IMR-90 (cell line): ENCODE measurements around the gene TRIM64C. TPM values are rescaled to one million over a fixed set of nuclear protein-coding genes. Genes with fewer than 3 reads are reported as not detected.
"Not testable (repeated sequence)": the region's sequence is repeated elsewhere in the genome, so short reads cannot be mapped to it uniquely, and the experiment has no call there.

ENCODE experiments used
- ATAC-seq: fragments of 200-7000 bp; cut with Tn5 transposase; 2 replicates; pipeline ENCODE4 v1.9.1; 2020; ENCODE audit warnings: low read depth, mild to moderate bottlenecking, moderate library complexity
- BruUV-seq: library from RNA; stranded (reverse); fragments of 400-500 nt; replicated peaks from 2 replicates; lab custom pipeline; 2021; lab: Mats Ljungman, UMichigan
- CTCF ChIA-PET: fragments of 300-600 bp; formaldehyde crosslinking; extraction: SDS; loops from one replicate; lab custom pipeline; 2021; ENCODE audit warnings: antibody characterized with exemption; lab: Yijun Ruan, JAX
- POLR2A ChIA-PET: fragments of 300-600 bp; sonication (Branson Sonifier 250); formaldehyde crosslinking; loops from one replicate; lab custom pipeline; 2022; ENCODE audit warnings: antibody characterized with exemption; ENCODE audit not compliant: unreplicated experiment; lab: Charles Lee
- DNase-seq: peaks from one replicate; pipeline ENCODE4 v3.0.0; 2013
- H2AFZ ChIP-seq: replicated peaks from 2 replicates; pipeline ENCODE3; 2013; ENCODE audit warnings: low read length, mild to moderate bottlenecking; ENCODE audit not compliant: poor library complexity
- H2AK5ac ChIP-seq: 2 replicates; pipeline ENCODE4 v1.6.1; 2013; ENCODE audit warnings: low read depth, low read length, inconsistent platforms
- H2AK9ac ChIP-seq: replicated peaks from 2 replicates; pipeline ENCODE3; 2013; ENCODE audit warnings: mild to moderate bottlenecking, low read depth, low read length, moderate library complexity; ENCODE audit not compliant: poor library complexity
- H2BK120ac ChIP-seq: 2 replicates; pipeline ENCODE4 v1.6.1; 2013; ENCODE audit warnings: low read depth, low read length, inconsistent platforms
- H2BK15ac ChIP-seq: 3 replicates; pipeline ENCODE4 v1.6.1; 2013; ENCODE audit warnings: low read depth, low read length, inconsistent platforms
- H2BK20ac ChIP-seq: 2 replicates; pipeline ENCODE4 v1.6.1; 2013; ENCODE audit warnings: low read depth, mild to moderate bottlenecking, inconsistent platforms, low read length, moderate library complexity
- H2BK5ac ChIP-seq: 2 replicates; pipeline ENCODE4 v1.6.1; 2013; ENCODE audit warnings: mild to moderate bottlenecking, low read depth, low read length, inconsistent platforms; ENCODE audit not compliant: poor library complexity, severe bottlenecking
- H3K14ac ChIP-seq: replicated peaks from 2 replicates; pipeline ENCODE4 v1.6.1; 2013; ENCODE audit warnings: low read depth, low read length, inconsistent platforms
- H3K18ac ChIP-seq: 2 replicates; pipeline ENCODE4 v1.6.1; 2013; ENCODE audit warnings: low read depth, low read length, control low read depth
- H3K23ac ChIP-seq: 2 replicates; pipeline ENCODE4 v1.6.1; 2013; ENCODE audit warnings: low read depth, low read length, inconsistent platforms
- H3K27ac ChIP-seq: 2 replicates; pipeline ENCODE4 v1.5.1; 2013; ENCODE audit warnings: mild to moderate bottlenecking, control low read depth, low read length; ENCODE audit not compliant: insufficient read depth
- H3K27me3 ChIP-seq: 2 replicates; pipeline ENCODE4 v1.6.1; 2013; ENCODE audit warnings: low read length; ENCODE audit not compliant: control insufficient read depth, insufficient read depth
- H3K36me3 ChIP-seq: 2 replicates; pipeline ENCODE4 v1.6.1; 2013; ENCODE audit warnings: low read length, mixed read lengths; ENCODE audit not compliant: control insufficient read depth, insufficient read depth
- H3K4ac ChIP-seq: 2 replicates; pipeline ENCODE4 v1.6.1; 2013; ENCODE audit warnings: low read depth, low read length, inconsistent platforms
- H3K4me1 ChIP-seq: 2 replicates; pipeline ENCODE4 v1.6.1; 2013; ENCODE audit warnings: low read length, mixed read lengths; ENCODE audit not compliant: control insufficient read depth, insufficient read depth
- H3K4me2 ChIP-seq: 2 replicates; pipeline ENCODE4 v1.6.1; 2013; ENCODE audit warnings: low read depth, mild to moderate bottlenecking, control low read depth, low read length, moderate library complexity
- H3K4me3 ChIP-seq: 2 replicates; pipeline ENCODE4 v1.5.1; 2013; ENCODE audit warnings: low read depth, mild to moderate bottlenecking, control low read depth, low read length, moderate library complexity; ENCODE audit not compliant: insufficient read depth
- H3K56ac ChIP-seq: 2 replicates; pipeline ENCODE4 v1.6.1; 2013; ENCODE audit warnings: low read length, inconsistent platforms; ENCODE audit not compliant: insufficient read depth; ENCODE audit errors: extremely low read depth
- H3K79me1 ChIP-seq, 2 experiments: 2 replicates each; pipeline ENCODE4 v1.6.1; 2013; ENCODE audit warnings: low read length in 2 of 2, inconsistent platforms in 1 of 2, low read depth in 1 of 2
- H3K9ac ChIP-seq: 2 replicates; pipeline ENCODE4 v1.6.1; 2013; ENCODE audit warnings: low read depth, low read length, control low read depth
- H3K9me1 ChIP-seq: 2 replicates; pipeline ENCODE4 v1.6.1; 2013; ENCODE audit warnings: low read length, inconsistent platforms; ENCODE audit not compliant: insufficient read depth
- H3K9me3 ChIP-seq: 2 replicates; pipeline ENCODE4 v1.6.1; 2013; ENCODE audit warnings: low read length; ENCODE audit not compliant: control insufficient read depth, insufficient read depth
- H4K20me1 ChIP-seq: 2 replicates; pipeline ENCODE4 v1.6.1; 2013; ENCODE audit warnings: low read length, inconsistent platforms; ENCODE audit not compliant: insufficient read depth
- H4K5ac ChIP-seq: 2 replicates; pipeline ENCODE4 v1.6.1; 2013; ENCODE audit warnings: mild to moderate bottlenecking, low read depth, low read length, control low read depth
- H4K8ac ChIP-seq, 2 experiments: 2 replicates each; pipeline ENCODE4 v1.6.1; 2013; ENCODE audit warnings: low read depth in 2 of 2, low read length in 2 of 2, control low read depth in 1 of 2, inconsistent platforms in 1 of 2
- H4K91ac ChIP-seq: 2 replicates; pipeline ENCODE4 v1.6.1; 2013; ENCODE audit warnings: low read depth, low read length, inconsistent platforms; ENCODE audit not compliant: insufficient read depth
- WGBS, 2 experiments: methylation state at CpG; one replicate each; pipeline versions ENCODE4 v1.1.5 to v1.1.7; 2013; ENCODE audit warnings: missing lambda C conversion rate in 2 of 2; ENCODE audit not compliant: insufficient read length in 1 of 2; ENCODE audit errors: extremely low coverage in 2 of 2; 5-methylcytosine and 5-hydroxymethylcytosine counted together
- dilution Hi-C: fragments of 300-500 bp; cut with HindIII; formaldehyde crosslinking; loops from one replicate; pipeline ENCODE4 v1.14.3; 2018; ENCODE audit warnings: low sequenced_read_pairs; ENCODE audit not compliant: unreplicated experiment
- in situ Hi-C: fragments of 300-500 bp; cut with MboI; formaldehyde crosslinking; loops from 3 replicates; pipeline ENCODE4 v1.14.3; 2019; ENCODE audit warnings: low sequenced_read_pairs, inconsistent platforms, mixed read lengths
- intact Hi-C: fragments of 100-400 bp; cut with micrococcal nuclease; formaldehyde crosslinking; loops from 2 replicates; pipeline ENCODE4 v1.10.0; 2022
- polyA plus RNA-seq, 3 experiments: library from polyadenylated mRNA; depleted of rRNA; stranded (reverse); fragments of >200 nt; gene quantifications; 2 replicates each; pipeline ENCODE4 v1.2.3, GENCODE V29; 2012; ENCODE audit warnings: low replicate concordance in 1 of 3
- total RNA-seq: library from RNA; depleted of rRNA; stranded (reverse); fragments of >200 nt; gene quantifications from 2 replicates; pipeline ENCODE4 v1.2.3, GENCODE V29; 2012

TRIM64C gene
- total and polyA plus RNA-seq, 2 of the 4 experiments (the other 2 are of a cell fraction) = not detected

DNA sequence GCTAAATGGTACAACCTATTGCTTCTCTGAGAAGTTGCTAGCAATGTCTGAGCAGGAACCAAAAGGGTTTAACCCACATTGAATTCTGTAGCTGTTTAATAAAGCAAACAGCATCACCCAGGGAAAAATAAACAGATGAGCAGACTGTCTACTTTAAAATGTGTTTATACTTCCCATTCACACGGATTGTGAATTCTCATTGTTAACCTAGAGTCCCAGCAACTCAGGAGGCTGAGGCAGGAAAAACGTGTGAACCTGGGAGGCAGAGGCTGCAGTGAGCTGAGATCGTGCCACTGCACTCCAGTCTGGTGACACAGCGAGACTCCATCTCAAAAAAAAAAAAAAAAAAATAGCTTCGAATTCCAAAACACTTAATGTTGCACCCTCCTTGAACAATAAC lies 11.0 kb upstream of the TRIM64C start:
- H3K27ac ChIP-seq, H4K91ac ChIP-seq, BruUV-seq, intact Hi-C loops, DNase-seq, H3K9me1 ChIP-seq, H3K79me1 ChIP-seq, H4K8ac ChIP-seq, H3K27me3 ChIP-seq, H3K18ac ChIP-seq, H3K4me1 ChIP-seq, H2AK5ac ChIP-seq, H2BK120ac ChIP-seq, in situ Hi-C loops, H3K9me3 ChIP-seq, H3K4ac ChIP-seq, CTCF ChIA-PET, H2BK15ac ChIP-seq, H3K14ac ChIP-seq, H3K4me3 ChIP-seq, dilution Hi-C loops, H2BK5ac ChIP-seq, ATAC-seq, H3K36me3 ChIP-seq, H3K4me2 ChIP-seq, H2AK9ac ChIP-seq, H4K20me1 ChIP-seq, H2AFZ ChIP-seq, POLR2A ChIA-PET, H3K9ac ChIP-seq, H4K5ac ChIP-seq, H3K23ac ChIP-seq, H3K56ac ChIP-seq, H2BK20ac ChIP-seq: not testable (repeated sequence)
- WGBS, 2 experiments = no CpG with 5 or more reads among the region's 5 CpGs

DNA sequence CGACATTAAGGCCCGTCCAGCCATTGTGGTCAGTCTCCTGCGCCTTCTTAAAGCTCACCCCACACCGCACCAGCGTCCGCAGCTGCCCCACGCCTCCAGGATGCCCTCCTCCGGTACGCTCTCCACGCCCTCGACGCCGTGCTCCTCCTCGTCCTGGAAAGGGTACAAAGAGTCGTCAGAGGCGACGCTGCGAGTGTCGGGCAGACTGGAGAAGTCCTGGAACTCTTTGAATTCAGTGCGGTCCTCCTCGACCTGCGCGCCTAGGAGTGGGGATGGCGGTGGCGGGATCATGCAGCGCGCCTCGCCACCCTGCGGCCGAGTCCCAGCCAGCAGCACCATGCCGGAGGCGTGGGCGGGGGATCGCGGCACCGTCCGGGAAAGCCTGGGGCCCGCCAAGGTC lies 9.1 kb downstream of the TRIM64C start:
- ATAC-seq, H4K5ac ChIP-seq, intact Hi-C loops, H3K18ac ChIP-seq, H3K14ac ChIP-seq, H3K9me3 ChIP-seq, H4K20me1 ChIP-seq, H3K23ac ChIP-seq, DNase-seq, H3K9ac ChIP-seq, BruUV-seq, H2AFZ ChIP-seq, H3K4me3 ChIP-seq, H4K8ac ChIP-seq, H3K27me3 ChIP-seq, H3K79me1 ChIP-seq, H3K56ac ChIP-seq, H3K9me1 ChIP-seq, H3K4me1 ChIP-seq, H2BK5ac ChIP-seq, in situ Hi-C loops, H2AK9ac ChIP-seq, H3K4ac ChIP-seq, H3K4me2 ChIP-seq, H4K91ac ChIP-seq, H2AK5ac ChIP-seq, H2BK15ac ChIP-seq, H3K36me3 ChIP-seq, H3K27ac ChIP-seq, dilution Hi-C loops, CTCF ChIA-PET, POLR2A ChIA-PET, H2BK120ac ChIP-seq, H2BK20ac ChIP-seq: not testable (repeated sequence)
- 60% methylated on average over 2 of the region's 38 CpGs; no CpG with 5 or more reads in 1 of the 2 experiments for WGBS, 2 experiments
